ENCODE measurements around the gene ALDH3B2. TPM values are rescaled to one million over a fixed set of nuclear protein-coding genes. Genes with fewer than 3 reads are reported as not detected.
A peak's percentile ranks its signal among the peaks of the same experiment; 100 is the strongest.
"Not testable (repeated sequence)": the region's sequence is repeated elsewhere in the genome, so short reads cannot be mapped to it uniquely, and the experiment has no call there.

The ALDH3B2 gene
- total RNA-seq, 2 experiments from 2014 or later: 1.5 to 8.0 TPM

GRCh38 chr11:67713892-67714509 is 39.6 kb upstream of the ALDH3B2 start:
- H3K79me2 ChIP-seq (ENCODE audit: insufficient read depth, low read depth, low read length); H2AFZ ChIP-seq (ENCODE audit: low read length); H3K9me3 ChIP-seq (ENCODE audit: low read length); H3K36me3 ChIP-seq (ENCODE audit: insufficient read depth, low read length); H4K20me1 ChIP-seq (ENCODE audit: insufficient read depth, low read length); H3K9me2 ChIP-seq (ENCODE audit: insufficient read depth, low read length); BruUV-seq (replicated peaks): not testable (repeated sequence)
- H3K4me2 ChIP-seq (ENCODE audit: low read length): peak overlapping the region; percentile 65
- peak overlapping the region; percentile 59 for H3K4me3 ChIP-seq (ENCODE audit: low read depth, low read length, poor library complexity, severe bottlenecking)
- peaks cover 51% of the 10 kb centered on the region for H3K4me1 ChIP-seq (ENCODE audit: insufficient read depth, low read length, poor library complexity, severe bottlenecking)
- TF ChIP-seq, protein P1, sequence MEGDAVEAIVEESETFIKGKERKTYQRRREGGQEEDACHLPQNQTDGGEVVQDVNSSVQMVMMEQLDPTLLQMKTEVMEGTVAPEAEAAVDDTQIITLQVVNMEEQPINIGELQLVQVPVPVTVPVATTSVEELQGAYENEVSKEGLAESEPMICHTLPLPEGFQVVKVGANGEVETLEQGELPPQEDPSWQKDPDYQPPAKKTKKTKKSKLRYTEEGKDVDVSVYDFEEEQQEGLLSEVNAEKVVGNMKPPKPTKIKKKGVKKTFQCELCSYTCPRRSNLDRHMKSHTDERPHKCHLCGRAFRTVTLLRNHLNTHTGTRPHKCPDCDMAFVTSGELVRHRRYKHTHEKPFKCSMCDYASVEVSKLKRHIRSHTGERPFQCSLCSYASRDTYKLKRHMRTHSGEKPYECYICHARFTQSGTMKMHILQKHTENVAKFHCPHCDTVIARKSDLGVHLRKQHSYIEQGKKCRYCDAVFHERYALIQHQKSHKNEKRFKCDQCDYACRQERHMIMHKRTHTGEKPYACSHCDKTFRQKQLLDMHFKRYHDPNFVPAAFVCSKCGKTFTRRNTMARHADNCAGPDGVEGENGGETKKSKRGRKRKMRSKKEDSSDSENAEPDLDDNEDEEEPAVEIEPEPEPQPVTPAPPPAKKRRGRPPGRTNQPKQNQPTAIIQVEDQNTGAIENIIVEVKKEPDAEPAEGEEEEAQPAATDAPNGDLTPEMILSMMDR (conservative IDR thresholded peaks at IDR 0.05; ENCODE audit: low read length): peak; percentile 34; the same call in 1 of the 2 replicates
- POLR2A ChIA-PET: interaction anchor here (1.0 kb wide), 1 partner anchor 62 kb away, joined by 4 read pairs; no protein-coding TSS in a partner anchor
- CTCF ChIA-PET (ENCODE audit: unreplicated experiment): interaction anchor here (1.0 kb wide), 1 partner anchor 46 kb away, joined by 4 read pairs; no protein-coding TSS in a partner anchor
- H3K27ac ChIP-seq (ENCODE audit: low read depth, low read length, poor library complexity, severe bottlenecking): peak overlapping the region; percentile 74
- peak; percentile 36 for DNase-seq (ENCODE audit: low spot score)
- intact Hi-C loops (cut with micrococcal nuclease; ENCODE audit: unreplicated experiment): loop anchor here (2.0 kb wide), 1 partner anchor 65 kb away; no protein-coding TSS in a partner anchor

- H3K36me3 ChIP-seq (ENCODE audit: insufficient read depth, low read length); BruUV-seq (replicated peaks); H3K79me2 ChIP-seq (ENCODE audit: insufficient read depth, low read depth, low read length); intact Hi-C loops (cut with micrococcal nuclease; ENCODE audit: unreplicated experiment); H2AFZ ChIP-seq (ENCODE audit: low read length); H3K9me2 ChIP-seq (ENCODE audit: insufficient read depth, low read length); POLR2A ChIA-PET; DNase-seq (ENCODE audit: low spot score); H3K4me2 ChIP-seq (ENCODE audit: low read length); CTCF ChIA-PET (ENCODE audit: unreplicated experiment); H3K4me3 ChIP-seq (ENCODE audit: low read depth, low read length, poor library complexity, severe bottlenecking); H4K20me1 ChIP-seq (ENCODE audit: insufficient read depth, low read length); H3K9me3 ChIP-seq (ENCODE audit: low read length); H3K27ac ChIP-seq (ENCODE audit: low read depth, low read length, poor library complexity, severe bottlenecking): not testable (repeated sequence)
- peaks cover 41% of the 10 kb centered on the region for H3K4me1 ChIP-seq (ENCODE audit: insufficient read depth, low read length, poor library complexity, severe bottlenecking)
These were observed 37.3 kb upstream of the ALDH3B2 start for GRCh38 chr11:67711676-67712075.

DNA sequence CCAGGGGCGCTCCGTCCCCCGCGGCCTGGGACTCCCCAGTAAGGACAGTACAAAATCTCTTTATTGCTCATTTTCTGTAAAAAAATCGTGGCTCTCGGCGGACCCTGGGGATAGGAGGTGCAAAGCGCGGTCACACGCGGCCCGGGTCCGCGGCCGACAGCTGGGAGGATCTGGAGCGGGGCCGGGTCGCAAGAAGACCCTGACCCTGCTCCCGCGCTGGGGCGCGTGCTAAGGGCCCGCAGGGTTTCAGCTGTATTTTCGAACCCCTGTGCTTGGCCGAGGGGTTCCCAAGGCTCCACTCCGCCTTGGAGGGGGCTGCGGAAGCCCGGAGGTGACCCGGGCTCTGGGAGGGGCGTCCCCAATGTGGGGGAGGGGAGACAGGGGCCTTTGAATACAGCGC is 36.8 kb upstream of the ALDH3B2 start:
- H3K79me2 ChIP-seq (ENCODE audit: insufficient read depth, low read depth, low read length); H4K20me1 ChIP-seq (ENCODE audit: insufficient read depth, low read length); BruUV-seq (replicated peaks); DNase-seq (ENCODE audit: low spot score); intact Hi-C loops (cut with micrococcal nuclease; ENCODE audit: unreplicated experiment); H2AFZ ChIP-seq (ENCODE audit: low read length); H3K4me3 ChIP-seq (ENCODE audit: low read depth, low read length, poor library complexity, severe bottlenecking); H3K27ac ChIP-seq (ENCODE audit: low read depth, low read length, poor library complexity, severe bottlenecking); H3K9me3 ChIP-seq (ENCODE audit: low read length); POLR2A ChIA-PET; H3K4me2 ChIP-seq (ENCODE audit: low read length); H3K36me3 ChIP-seq (ENCODE audit: insufficient read depth, low read length); H3K9me2 ChIP-seq (ENCODE audit: insufficient read depth, low read length); CTCF ChIA-PET (ENCODE audit: unreplicated experiment): not testable (repeated sequence)
- peaks cover 37% of the 10 kb centered on the region for H3K4me1 ChIP-seq (ENCODE audit: insufficient read depth, low read length, poor library complexity, severe bottlenecking)

GRCh38 chr11:67709806-67710205 is 35.4 kb upstream of the ALDH3B2 start:
- H4K20me1 ChIP-seq (ENCODE audit: insufficient read depth, low read length); H2AFZ ChIP-seq (ENCODE audit: low read length); CTCF ChIA-PET (ENCODE audit: unreplicated experiment); DNase-seq (ENCODE audit: low spot score); H3K4me3 ChIP-seq (ENCODE audit: low read depth, low read length, poor library complexity, severe bottlenecking); H3K9me3 ChIP-seq (ENCODE audit: low read length); H3K27ac ChIP-seq (ENCODE audit: low read depth, low read length, poor library complexity, severe bottlenecking); H3K4me2 ChIP-seq (ENCODE audit: low read length); H3K79me2 ChIP-seq (ENCODE audit: insufficient read depth, low read depth, low read length); BruUV-seq (replicated peaks); H3K9me2 ChIP-seq (ENCODE audit: insufficient read depth, low read length); POLR2A ChIA-PET; H3K36me3 ChIP-seq (ENCODE audit: insufficient read depth, low read length): not testable (repeated sequence)
- intact Hi-C loops (cut with micrococcal nuclease; ENCODE audit: unreplicated experiment): loop anchor here (5.0 kb wide), 1 partner anchor 43 kb away; no protein-coding TSS in a partner anchor
- peaks cover 22% of the 10 kb centered on the region for H3K4me1 ChIP-seq (ENCODE audit: insufficient read depth, low read length, poor library complexity, severe bottlenecking)

Measured in OCI-LY7 (cell line).